Measurements from ENCODE around the gene PARP6.
"Not testable (repeated sequence)": the region's sequence is repeated elsewhere in the genome, so short reads cannot be mapped to it uniquely, and the experiment has no call there.

Gene PARP6

GRCh38 chr15:72280751-72281150 lies 8.4 kb upstream of the PARP6 start:
- no peak for DNase-seq (ENCODE audit: low spot score)

GRCh38 chr15:72278737-72279136 lies 6.4 kb upstream of the PARP6 start:
- no peak for DNase-seq (ENCODE audit: low spot score)

GRCh38 chr15:72276326-72276700 lies 4.0 kb upstream of the PARP6 start:
- no peak for DNase-seq (ENCODE audit: low spot score)

GRCh38 chr15:72275635-72276325 lies 3.4 kb upstream of the PARP6 start:
- not testable (repeated sequence) for DNase-seq (ENCODE audit: low spot score)

GRCh38 chr15:72272997-72273352 lies 621 bp upstream of the PARP6 start:
- DNase-seq (ENCODE audit: low spot score): no peak

GRCh38 chr15:72271895-72272212 lies 500 bp downstream of the PARP6 start:
- peak; percentile 44 for DNase-seq (ENCODE audit: low spot score)

GRCh38 chr15:72271221-72271620 lies 1.1 kb downstream of the PARP6 start:
- DNase-seq (ENCODE audit: low spot score): no peak

- no peak for DNase-seq (ENCODE audit: low spot score)
These were observed 2.6 kb downstream of the PARP6 start for GRCh38 chr15:72269739-72270138.

- DNase-seq (ENCODE audit: low spot score): no peak
These were observed 7.3 kb downstream of the PARP6 start for GRCh38 chr15:72265031-72265430.

GRCh38 chr15:72252663-72253299 lies 19.6 kb downstream of the PARP6 start:
- DNase-seq (ENCODE audit: low spot score): no peak

GRCh38 chr15:72249142-72249810 lies 23.1 kb downstream of the PARP6 start:
- DNase-seq (ENCODE audit: low spot score): no peak

- DNase-seq (ENCODE audit: low spot score): no peak
These were observed 23.8 kb downstream of the PARP6 start for GRCh38 chr15:72248514-72248913.

- no peak for DNase-seq (ENCODE audit: low spot score)
These were observed 29.5 kb downstream of the PARP6 start for GRCh38 chr15:72242775-72243370.

- no peak for DNase-seq (ENCODE audit: low spot score)
These were observed 32.7 kb downstream of the PARP6 start for GRCh38 chr15:72239652-72240051.

GRCh38 chr15:72238586-72238985 lies 33.8 kb downstream of the PARP6 start:
- DNase-seq (ENCODE audit: low spot score): no peak

GRCh38 chr15:72237853-72238224 lies 34.5 kb downstream of the PARP6 start:
- DNase-seq (ENCODE audit: low spot score): no peak

- peak; percentile 85 for DNase-seq (ENCODE audit: low spot score)
These were observed 35.1 kb downstream of the PARP6 start for GRCh38 chr15:72237029-72237852.

GRCh38 chr15:72236381-72237003 lies 35.9 kb downstream of the PARP6 start:
- DNase-seq (ENCODE audit: low spot score): no peak

- no peak for DNase-seq (ENCODE audit: low spot score)
These were observed 37.1 kb downstream of the PARP6 start for GRCh38 chr15:72235298-72235697.

GRCh38 chr15:72233769-72234168 lies 38.6 kb downstream of the PARP6 start:
- DNase-seq (ENCODE audit: low spot score): no peak

- peak; percentile 52 for DNase-seq (ENCODE audit: low spot score)
These were observed 40.4 kb downstream of the PARP6 start for GRCh38 chr15:72231833-72232478.
